Calu3 (cell line): ENCODE measurements around the gene ABHD10. TPM values are rescaled to one million over a fixed set of nuclear protein-coding genes. Genes with fewer than 3 reads are reported as not detected.

Source experiments
- BruUV-seq: library from RNA; stranded (reverse); fragments of 400-500 nt; replicated peaks from 2 replicates; lab custom pipeline; 2021; lab: Mats Ljungman, UMichigan
- CTCF ChIA-PET: fragments of 300-600 bp; sonication (Branson Sonifier 250); formaldehyde crosslinking; loops from one replicate; lab custom pipeline; 2022; ENCODE audit warnings: antibody characterized with exemption; lab: Charles Lee
- DNase-seq: peaks from one replicate; pipeline ENCODE4 v3.0.0; 2022
- H3K27ac Mint-ChIP-seq: one replicate; pipeline ENCODE4 v1.8.0; 2022; ENCODE audit warnings: mixed read lengths; ENCODE audit not compliant: unreplicated experiment
- H3K27me3 Mint-ChIP-seq: one replicate; pipeline ENCODE4 v1.8.0; 2022; ENCODE audit warnings: mixed read lengths; ENCODE audit not compliant: unreplicated experiment
- H3K36me3 Mint-ChIP-seq: one replicate; pipeline ENCODE4 v1.8.0; 2022; ENCODE audit warnings: mild to moderate bottlenecking, moderate library complexity, mixed read lengths; ENCODE audit not compliant: insufficient read depth, unreplicated experiment
- H3K4me1 Mint-ChIP-seq: one replicate; pipeline ENCODE4 v1.8.0; 2022; ENCODE audit warnings: mild to moderate bottlenecking, low read depth, mixed read lengths; ENCODE audit not compliant: unreplicated experiment
- H3K4me3 Mint-ChIP-seq: one replicate; pipeline ENCODE4 v1.8.0; 2022; ENCODE audit warnings: mild to moderate bottlenecking, low read depth, moderate library complexity, mixed read lengths; ENCODE audit not compliant: unreplicated experiment
- H3K9me3 Mint-ChIP-seq: one replicate; pipeline ENCODE4 v1.8.0; 2022; ENCODE audit warnings: low read depth, mixed read lengths; ENCODE audit not compliant: unreplicated experiment
- CTCF ChIP-seq: fragments of 200-600 bp; IDR thresholded peaks from one replicate; pipeline ENCODE4 v1.8.0; 2022; ENCODE audit warnings: antibody characterized with exemption; ENCODE audit not compliant: unreplicated experiment
- intact Hi-C: fragments of 100-400 bp; cut with micrococcal nuclease; formaldehyde crosslinking; loops from one replicate; pipeline ENCODE4 v1.10.0; 2022; ENCODE audit not compliant: unreplicated experiment
- total RNA-seq: library from RNA; stranded (reverse); gene quantifications from 2 replicates; pipeline ENCODE4 v1.2.3, GENCODE V29; 2022

ABHD10 gene
- total RNA-seq, 1 experiment from 2014 or later = 26.4 TPM

GRCh38 chr3:112013058-112013783 is 34.4 kb downstream of the ABHD10 start:
- H3K27me3 Mint-ChIP-seq = no peaks in the 10 kb centered on the region
- no peak overlapping the region for H3K4me3 Mint-ChIP-seq
- no TSS peak for BruUV-seq
- no peaks in the 10 kb centered on the region for H3K4me1 Mint-ChIP-seq
- no peak overlapping the region for H3K27ac Mint-ChIP-seq
- TF ChIP-seq CTCF = peak; percentile 26
- intact Hi-C loops = no loop called here
- DNase-seq = peak; percentile 62
- H3K36me3 Mint-ChIP-seq = no peaks in the 10 kb centered on the region
- CTCF ChIA-PET = interaction anchor here (0.5 to 3.3 kb wide), 27 partner anchors 10 to 346 kb away, joined by 3 to 33 read pairs (median 4); partner anchors contain the start of genes ABHD10 and TAGLN3
- H3K9me3 Mint-ChIP-seq = no peaks in the 10 kb centered on the region

GRCh38 chr3:112013784-112014143 is 34.9 kb downstream of the ABHD10 start:
- TF ChIP-seq CTCF = no peak
- no peak for DNase-seq
- no peak overlapping the region for H3K4me3 Mint-ChIP-seq
- no peaks in the 10 kb centered on the region for H3K36me3 Mint-ChIP-seq
- no TSS peak for BruUV-seq
- H3K27me3 Mint-ChIP-seq = no peaks in the 10 kb centered on the region
- H3K9me3 Mint-ChIP-seq = no peaks in the 10 kb centered on the region
- no peak overlapping the region for H3K27ac Mint-ChIP-seq
- CTCF ChIA-PET = interaction anchor here (0.5 to 3.3 kb wide), 25 partner anchors 13 to 347 kb away, joined by 3 to 33 read pairs (median 4); partner anchors contain the start of genes ABHD10 and TAGLN3
- no peaks in the 10 kb centered on the region for H3K4me1 Mint-ChIP-seq
- intact Hi-C loops = no loop called here

- Mint-ChIP-seq H3K4me1 (no peaks in the 10 kb centered on the region), H3K36me3 (no peaks in the 10 kb centered on the region), H3K27ac (no peak overlapping the region), H3K4me3 (no peak overlapping the region), H3K27me3 (no peaks in the 10 kb centered on the region), H3K9me3 (peaks cover 7% of the 10 kb centered on the region)
- intact Hi-C loops = no loop called here
- DNase-seq = no peak
- no peak for TF ChIP-seq CTCF
- BruUV-seq = no TSS peak
- CTCF ChIA-PET = no interaction called here
These were observed 38.3 kb downstream of the ABHD10 start for GRCh38 chr3:112017091-112017490.

GRCh38 chr3:112018712-112019111 is 39.9 kb downstream of the ABHD10 start:
- no peak for TF ChIP-seq CTCF
- Mint-ChIP-seq H3K27me3 (no peaks in the 10 kb centered on the region), H3K36me3 (no peaks in the 10 kb centered on the region), H3K4me1 (no peaks in the 10 kb centered on the region), H3K9me3 (peaks cover 7% of the 10 kb centered on the region), H3K27ac (no peak overlapping the region), H3K4me3 (no peak overlapping the region)
- BruUV-seq = no TSS peak
- no peak for DNase-seq
- CTCF ChIA-PET = no interaction called here
- intact Hi-C loops = no loop called here
